KMS-11 (cell line): ENCODE measurements around the gene CRHR1.

Experiments
- H2AFZ ChIP-seq: fragments of 200-600 bp; sonication (generic); 2 replicates; pipeline ENCODE4 v1.6.1; 2016; ENCODE audit warnings: antibody characterized with exemption, mixed run types, low read depth
- H3K27ac ChIP-seq: fragments of 200-600 bp; sonication (generic); 2 replicates; pipeline ENCODE4 v1.6.1; 2016; ENCODE audit warnings: mild to moderate bottlenecking, mixed run types
- H3K27me3 ChIP-seq: fragments of 200-600 bp; sonication (generic); 2 replicates; pipeline ENCODE4 v1.6.1; 2017; ENCODE audit warnings: mild to moderate bottlenecking, low read depth, mixed run types, moderate library complexity; ENCODE audit not compliant: insufficient read depth
- H3K36me3 ChIP-seq: fragments of 200-600 bp; sonication (generic); 2 replicates; pipeline ENCODE4 v1.6.1; 2017; ENCODE audit warnings: mild to moderate bottlenecking, mixed run types; ENCODE audit not compliant: insufficient read depth
- H3K4me1 ChIP-seq: fragments of 200-600 bp; sonication (generic); 2 replicates; pipeline ENCODE4 v1.6.1; 2016; ENCODE audit warnings: mild to moderate bottlenecking, low read depth, mixed run types; ENCODE audit not compliant: poor library complexity, severe bottlenecking
- H3K4me2 ChIP-seq: fragments of 200-600 bp; sonication (generic); 2 replicates; pipeline ENCODE4 v1.7.0; 2016; ENCODE audit warnings: mild to moderate bottlenecking, mixed run types
- H3K4me3 ChIP-seq: fragments of 200-600 bp; sonication (generic); IDR thresholded peaks from 2 replicates; pipeline ENCODE4 v1.6.1; 2017; ENCODE audit warnings: low read depth, low read length, mixed read lengths; ENCODE audit not compliant: insufficient read depth
- H3K79me2 ChIP-seq: fragments of 200-600 bp; sonication (generic); 2 replicates; pipeline ENCODE4 v1.6.1; 2016; ENCODE audit warnings: low read depth, mixed run types; ENCODE audit not compliant: insufficient read depth
- H3K9ac ChIP-seq: fragments of 200-600 bp; sonication (generic); 2 replicates; pipeline ENCODE4 v1.6.1; 2016; ENCODE audit warnings: mild to moderate bottlenecking, mixed run types
- H4K20me1 ChIP-seq: fragments of 200-600 bp; sonication (generic); 2 replicates; pipeline ENCODE4 v1.6.1; 2016; ENCODE audit warnings: mild to moderate bottlenecking, mixed run types; ENCODE audit not compliant: insufficient read depth
- TF ChIP-seq, protein P1 (sequence below): fragments of 200-600 bp; sonication (generic); conservative IDR thresholded peaks from 2 replicates; pipeline ENCODE4 v1.6.1; 2017; ENCODE audit warnings: low read depth, mild to moderate bottlenecking, antibody characterized with exemption, low read length, moderate library complexity, mixed read lengths

Gene CRHR1

DNA sequence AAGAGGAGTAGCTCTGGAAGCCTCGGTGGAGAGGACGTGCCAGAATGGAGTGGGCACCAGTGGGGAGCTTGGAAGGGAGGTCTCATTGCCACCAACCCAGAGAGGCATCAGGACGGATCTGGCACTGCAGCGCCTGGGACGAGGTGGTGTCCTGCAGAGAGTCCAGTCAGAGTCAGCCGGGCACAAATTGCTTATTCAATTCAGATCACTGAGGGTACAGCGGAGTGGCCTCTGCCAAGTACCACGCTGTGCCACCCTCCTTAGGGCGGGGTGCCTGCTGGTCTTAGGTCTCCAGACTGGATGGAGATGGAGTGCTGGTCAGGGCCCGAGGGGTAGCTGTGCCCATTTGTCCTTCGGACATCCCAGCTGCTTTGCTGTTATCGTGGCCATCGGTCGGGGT lies 41.7 kb downstream of the CRHR1 start:
- Histone ChIP-seq H3K27ac (no peak overlapping the region), H3K4me2 (no peak overlapping the region), H3K27me3 (peaks cover 87% of the 10 kb centered on the region), H2AFZ (no peak overlapping the region), H3K36me3 (no peaks in the 10 kb centered on the region), H3K79me2 (no peaks in the 10 kb centered on the region), H3K9ac (no peak overlapping the region), H3K4me3 (no peak overlapping the region), H4K20me1 (no peaks in the 10 kb centered on the region), H3K4me1 (no peaks in the 10 kb centered on the region)
- TF ChIP-seq, protein P1, sequence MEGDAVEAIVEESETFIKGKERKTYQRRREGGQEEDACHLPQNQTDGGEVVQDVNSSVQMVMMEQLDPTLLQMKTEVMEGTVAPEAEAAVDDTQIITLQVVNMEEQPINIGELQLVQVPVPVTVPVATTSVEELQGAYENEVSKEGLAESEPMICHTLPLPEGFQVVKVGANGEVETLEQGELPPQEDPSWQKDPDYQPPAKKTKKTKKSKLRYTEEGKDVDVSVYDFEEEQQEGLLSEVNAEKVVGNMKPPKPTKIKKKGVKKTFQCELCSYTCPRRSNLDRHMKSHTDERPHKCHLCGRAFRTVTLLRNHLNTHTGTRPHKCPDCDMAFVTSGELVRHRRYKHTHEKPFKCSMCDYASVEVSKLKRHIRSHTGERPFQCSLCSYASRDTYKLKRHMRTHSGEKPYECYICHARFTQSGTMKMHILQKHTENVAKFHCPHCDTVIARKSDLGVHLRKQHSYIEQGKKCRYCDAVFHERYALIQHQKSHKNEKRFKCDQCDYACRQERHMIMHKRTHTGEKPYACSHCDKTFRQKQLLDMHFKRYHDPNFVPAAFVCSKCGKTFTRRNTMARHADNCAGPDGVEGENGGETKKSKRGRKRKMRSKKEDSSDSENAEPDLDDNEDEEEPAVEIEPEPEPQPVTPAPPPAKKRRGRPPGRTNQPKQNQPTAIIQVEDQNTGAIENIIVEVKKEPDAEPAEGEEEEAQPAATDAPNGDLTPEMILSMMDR = no peak

- H3K27me3 ChIP-seq = peaks cover 82% of the 10 kb centered on the region
- no peaks in the 10 kb centered on the region for H3K36me3 ChIP-seq
These were observed 42.9 kb downstream of the CRHR1 start for GRCh38 chr17:45826919-45827588.

DNA sequence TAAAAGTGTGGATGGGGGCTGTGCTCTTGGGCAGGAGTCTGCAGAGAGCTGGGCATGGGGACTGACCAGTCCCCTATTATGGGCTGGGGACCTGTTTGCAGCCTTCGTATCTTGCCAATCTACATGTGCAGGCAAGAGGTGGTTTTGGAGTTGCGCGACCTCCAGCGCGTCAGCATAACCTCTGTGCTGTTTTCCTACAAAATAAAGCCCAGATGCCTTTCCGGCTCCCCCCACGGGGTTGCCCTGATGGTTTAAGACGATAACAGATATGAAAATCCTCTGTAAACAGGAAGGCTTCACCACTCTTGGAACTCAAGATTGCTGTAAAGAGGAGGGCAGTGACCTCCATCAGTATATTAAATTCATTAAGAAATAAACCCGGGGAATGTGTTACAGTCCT lies 44.1 kb downstream of the CRHR1 start:
- H4K20me1 ChIP-seq = no peaks in the 10 kb centered on the region
- no peak overlapping the region for H2AFZ ChIP-seq
- no peaks in the 10 kb centered on the region for H3K4me1 ChIP-seq
- H3K27me3 ChIP-seq = peaks cover 72% of the 10 kb centered on the region
- no peaks in the 10 kb centered on the region for H3K79me2 ChIP-seq
- no peak overlapping the region for H3K9ac ChIP-seq
- H3K4me2 ChIP-seq = no peak overlapping the region
- H3K36me3 ChIP-seq = no peaks in the 10 kb centered on the region
- TF ChIP-seq, protein P1 = no peak
- no peak overlapping the region for H3K4me3 ChIP-seq
- no peak overlapping the region for H3K27ac ChIP-seq

More at GRCh38 chr17:45826919-45827588, 42.9 kb downstream of the CRHR1 start:
- no peaks in the 10 kb centered on the region for H3K4me1 ChIP-seq
- H2AFZ ChIP-seq = no peak overlapping the region
- H3K27ac ChIP-seq = no peak overlapping the region
- no peaks in the 10 kb centered on the region for H4K20me1 ChIP-seq
- H3K4me3 ChIP-seq = no peak overlapping the region
- TF ChIP-seq, protein P1 = no peak
- no peak overlapping the region for H3K9ac ChIP-seq
- no peaks in the 10 kb centered on the region for H3K79me2 ChIP-seq
- no peak overlapping the region for H3K4me2 ChIP-seq

DNA sequence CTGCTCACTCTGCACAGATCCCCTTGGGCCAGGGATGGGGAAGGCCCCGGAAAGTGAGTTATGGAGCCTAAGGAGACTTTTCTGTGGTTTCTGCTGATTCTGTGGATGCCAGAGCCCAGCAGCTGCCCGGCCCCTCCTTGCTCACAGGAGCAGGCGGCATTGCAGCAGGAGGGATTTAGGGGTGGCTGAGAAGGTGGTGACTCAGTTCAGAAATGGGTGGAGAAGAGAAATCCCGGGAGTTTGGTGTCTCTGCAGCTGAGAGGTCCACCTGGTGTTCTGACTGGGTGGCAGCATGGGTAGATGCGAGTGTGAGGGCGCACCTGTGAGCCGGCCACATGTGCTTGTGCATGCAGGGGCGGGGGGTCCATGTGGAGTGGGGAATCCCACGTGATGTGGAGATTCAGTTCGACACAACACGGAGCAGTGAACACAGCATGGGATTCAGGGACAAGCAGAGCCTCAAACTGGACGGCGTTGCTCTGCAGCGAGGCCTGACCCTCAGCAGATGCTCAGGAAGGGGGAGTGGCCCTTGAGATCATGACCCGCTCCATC lies 44.5 kb downstream of the CRHR1 start:
- H3K79me2 ChIP-seq = no peaks in the 10 kb centered on the region
- no peak overlapping the region for H3K27ac ChIP-seq
- H3K9ac ChIP-seq = no peak overlapping the region
- TF ChIP-seq, protein P1 = no peak
- no peak overlapping the region for H3K4me2 ChIP-seq
- H3K36me3 ChIP-seq = no peaks in the 10 kb centered on the region
- H4K20me1 ChIP-seq = no peaks in the 10 kb centered on the region
- no peaks in the 10 kb centered on the region for H3K4me1 ChIP-seq
- H2AFZ ChIP-seq = no peak overlapping the region
- peaks cover 67% of the 10 kb centered on the region for H3K27me3 ChIP-seq
- no peak overlapping the region for H3K4me3 ChIP-seq
